HCT116 (cell line): ENCODE results near the gene SLC9C2.

Source experiments
- ATF3 ChIP-seq: IDR thresholded peaks from 2 replicates; pipeline ENCODE4 v1.6.1; 2012
- CTCF ChIP-seq, 3 experiments: fragments of 200-600 bp in 1 of 3; sonication (generic) in 1 of 3; IDR thresholded peaks in 2 of 3; conservative IDR thresholded peaks in 1 of 3; 2 replicates each; pipeline ENCODE4 v1.5.1; 2012 to 2017; ENCODE audit warnings: low read depth in 2 of 3, low read length in 2 of 3, antibody characterized with exemption in 1 of 3, borderline replicate concordance in 1 of 3, control low read depth in 1 of 3, mild to moderate bottlenecking in 1 of 3, mixed read lengths in 1 of 3, mixed run types in 1 of 3, moderate library complexity in 1 of 3; ENCODE audit not compliant: insufficient read depth in 1 of 3
- FOSL1 ChIP-seq: IDR thresholded peaks from 2 replicates; pipeline ENCODE4 v1.6.1; 2012; ENCODE audit warnings: low read depth

GRCh38 chr1:173478094-173478674 is 124.7 kb downstream of the SLC9C2 start:
- no peak for TF ChIP-seq FOSL1
- TF ChIP-seq ATF3 = no peak
- no peak for TF ChIP-seq CTCF (IDR thresholded peaks at IDR 0.05 in 2 of 3, conservative IDR thresholded peaks at IDR 0.05 in 1 of 3; ENCODE audit: borderline replicate concordance in 1 of 3, insufficient read depth in 1 of 3, low read depth in 2 of 3, low read length in 2 of 3)
